ENCODE results near the gene RNF125. TPM values are rescaled to one million over a fixed set of nuclear protein-coding genes. Genes with fewer than 3 reads are reported as not detected.

Gene RNF125
- total and polyA plus RNA-seq, 9 of the 15 experiments (the other 6 are each of a cell fraction or from before 2014, with no cell fraction given): 0.01 to 0.29 (median 0.07) TPM; not detected in 1

- Histone ChIP-seq H4K20me1 (replicated peaks; ENCODE audit: control insufficient read depth, insufficient read depth, low read length) (no peaks in the 10 kb centered on the region; the same call in 1 of the 2 replicates), H3K9me1 (ENCODE audit: control insufficient read depth, insufficient read depth, low read length) (no peaks in the 10 kb centered on the region), H3K27ac (ENCODE audit: extremely low read depth, low read depth, low read length) (no peak overlapping the region), H3K9ac (ENCODE audit: insufficient read depth in 1 of 2, low read depth in 2 of 2, low read length in 2 of 2) (no peak overlapping the region), H3K4me2 (ENCODE audit: insufficient read depth, low read length) (no peak overlapping the region), H3K79me2 (ENCODE audit: control insufficient read depth, insufficient read depth, low read length) (peaks cover 93% of the 10 kb centered on the region), H3K9me3 (replicated peaks; ENCODE audit: control insufficient read depth, insufficient read depth, low read depth, low read length) (no peaks in the 10 kb centered on the region), H3K36me3 (ENCODE audit: control insufficient read depth, insufficient read depth, low read length) (peaks cover 86% of the 10 kb centered on the region), H3K4me1 (replicated peaks in 1 of 2; ENCODE audit: control insufficient read depth in 2 of 2, insufficient read depth in 2 of 2, low read length in 2 of 2) (no peaks in the 10 kb centered on the region), H2AFZ (ENCODE audit: low read depth, low read length) (no peak overlapping the region), H3K4me3 (no peak overlapping the region), H3K27me3 (ENCODE audit: control insufficient read depth in 2 of 2, insufficient read depth in 2 of 2, low read length in 2 of 2) (no peaks in the 10 kb centered on the region)
- DNase-seq (ENCODE audit: extremely low read depth in 1 of 4, low spot score in 3 of 4) (no peak), FAIRE-seq (no peak), ATAC-seq (no peak)
- TF ChIP-seq ZBED1 (IDR thresholded peaks at IDR 0.05) (no peak), DMBX1 (CRISPR knock-in tag; IDR thresholded peaks at IDR 0.05; ENCODE audit: borderline replicate concordance) (no peak)
- no TSS peak for BruUV-seq (replicated peaks)
- ChIA-PET POLR2A (interaction anchor here (0.6 to 1.6 kb wide), 3 partner anchors 13 to 170 kb away, joined by 4 to 6 read pairs (median 5); no protein-coding TSS in a partner anchor), CTCF (ENCODE audit: low intra/inter-chr PET ratio) (no interaction called here)
- in situ Hi-C loops (cut with MboI): no loop called here
- intact Hi-C loops (cut with micrococcal nuclease): no loop called here
- WGBS (ENCODE audit: insufficient coverage, low coverage, missing lambda C conversion rate): 100% methylated on average over 4 of the region's 4 CpGs
Observed at GRCh38 chr18:32112826-32113225, 94.2 kb downstream of the RNF125 start.

- Histone ChIP-seq H3K9me1 (ENCODE audit: control insufficient read depth, insufficient read depth, low read length) (no peaks in the 10 kb centered on the region), H3K4me2 (ENCODE audit: insufficient read depth, low read length) (no peak overlapping the region), H3K4me3 (no peak overlapping the region), H3K27ac (ENCODE audit: extremely low read depth, low read depth, low read length) (no peak overlapping the region), H4K20me1 (replicated peaks; ENCODE audit: control insufficient read depth, insufficient read depth, low read length) (no peaks in the 10 kb centered on the region; the same call in 1 of the 2 replicates), H3K9me3 (replicated peaks; ENCODE audit: control insufficient read depth, insufficient read depth, low read depth, low read length) (no peaks in the 10 kb centered on the region), H3K9ac (ENCODE audit: insufficient read depth in 1 of 2, low read depth in 2 of 2, low read length in 2 of 2) (no peak overlapping the region), H3K4me1 (replicated peaks in 1 of 2; ENCODE audit: control insufficient read depth in 2 of 2, insufficient read depth in 2 of 2, low read length in 2 of 2) (no peaks in the 10 kb centered on the region), H3K36me3 (ENCODE audit: control insufficient read depth, insufficient read depth, low read length) (peaks cover 86% of the 10 kb centered on the region), H3K79me2 (ENCODE audit: control insufficient read depth, insufficient read depth, low read length) (peaks cover 84% of the 10 kb centered on the region), H2AFZ (ENCODE audit: low read depth, low read length) (no peak overlapping the region), H3K27me3 (ENCODE audit: control insufficient read depth in 2 of 2, insufficient read depth in 2 of 2, low read length in 2 of 2) (no peaks in the 10 kb centered on the region)
- TF ChIP-seq ZNF780A (CRISPR knock-in tag; IDR thresholded peaks at IDR 0.05): no peak
- no peak for TF ChIP-seq HNRNPH1 (optimal IDR thresholded peaks at IDR 0.05; ENCODE audit: low read depth, low read length)
- TF ChIP-seq CUX1 (CRISPR knock-in tag; IDR thresholded peaks at IDR 0.05): no peak
- in situ Hi-C loops (cut with MboI): no loop called here
- ChIA-PET POLR2A (no interaction called here), CTCF (ENCODE audit: low intra/inter-chr PET ratio) (no interaction called here)
- intact Hi-C loops (cut with micrococcal nuclease): no loop called here
- no TSS peak for BruUV-seq (replicated peaks)
- no peak for ATAC-seq
- 96% methylated on average over 4 of the region's 4 CpGs for WGBS (ENCODE audit: insufficient coverage, low coverage, missing lambda C conversion rate)
- FAIRE-seq: no peak
- DNase-seq (ENCODE audit: extremely low read depth in 1 of 4, low spot score in 3 of 4): no peak
Observed at GRCh38 chr18:32114293-32114942, 95.8 kb downstream of the RNF125 start.
